ENCODE measurements around the gene FTO.

The FTO gene

GRCh38 chr16:54056921-54057320, 353.0 kb downstream of the FTO start:
- FAIRE-seq (no peak), DNase-seq (ENCODE audit: extremely low spot score, insufficient read length, low read depth) (no peak)

- no peak for DNase-seq (ENCODE audit: extremely low spot score, insufficient read length, low read depth)
- no peak for FAIRE-seq
Observed at GRCh38 chr16:54059319-54059718, 355.4 kb downstream of the FTO start.

GRCh38 chr16:54060599-54061421, 356.9 kb downstream of the FTO start:
- FAIRE-seq: no peak
- DNase-seq (ENCODE audit: extremely low spot score, insufficient read length, low read depth): no peak

GRCh38 chr16:54061454-54061853, 357.5 kb downstream of the FTO start:
- FAIRE-seq (no peak), DNase-seq (ENCODE audit: extremely low spot score, insufficient read length, low read depth) (no peak)

GRCh38 chr16:54062361-54063278, 358.7 kb downstream of the FTO start:
- DNase-seq (ENCODE audit: extremely low spot score, insufficient read length, low read depth) (no peak), FAIRE-seq (no peak)

- no peak for FAIRE-seq
- DNase-seq (ENCODE audit: extremely low spot score, insufficient read length, low read depth): no peak
Observed at GRCh38 chr16:54063279-54063773, 359.4 kb downstream of the FTO start.

GRCh38 chr16:54066451-54067105, 362.6 kb downstream of the FTO start:
- FAIRE-seq: no peak

GRCh38 chr16:54067322-54068065, 363.5 kb downstream of the FTO start:
- no peak for FAIRE-seq
- DNase-seq (ENCODE audit: extremely low spot score, insufficient read length, low read depth): no peak

More at GRCh38 chr16:54066451-54067105, 362.6 kb downstream of the FTO start:
- no peak for DNase-seq (ENCODE audit: extremely low spot score, insufficient read length, low read depth)

GRCh38 chr16:54068212-54068611, 364.3 kb downstream of the FTO start:
- DNase-seq (ENCODE audit: extremely low spot score, insufficient read length, low read depth) (no peak), FAIRE-seq (no peak)

GRCh38 chr16:54069601-54070239, 365.8 kb downstream of the FTO start:
- DNase-seq (ENCODE audit: extremely low spot score, insufficient read length, low read depth) (no peak), FAIRE-seq (no peak)

- DNase-seq (ENCODE audit: extremely low spot score, insufficient read length, low read depth): no peak
- peak; percentile 47 for FAIRE-seq
Observed at GRCh38 chr16:54070789-54071343, 366.9 kb downstream of the FTO start.

GRCh38 chr16:54071514-54071913, 367.6 kb downstream of the FTO start:
- FAIRE-seq (no peak), DNase-seq (ENCODE audit: extremely low spot score, insufficient read length, low read depth) (no peak)

GRCh38 chr16:54072237-54072636, 368.3 kb downstream of the FTO start:
- no peak for DNase-seq (ENCODE audit: extremely low spot score, insufficient read length, low read depth)
- no peak for FAIRE-seq

- FAIRE-seq (no peak), DNase-seq (ENCODE audit: extremely low spot score, insufficient read length, low read depth) (no peak)
Observed at GRCh38 chr16:54073356-54073755, 369.4 kb downstream of the FTO start.

GRCh38 chr16:54075446-54075845, 371.5 kb downstream of the FTO start:
- no peak for DNase-seq (ENCODE audit: extremely low spot score, insufficient read length, low read depth)
- no peak for FAIRE-seq

GRCh38 chr16:54076006-54076504, 372.1 kb downstream of the FTO start:
- no peak for DNase-seq (ENCODE audit: extremely low spot score, insufficient read length, low read depth)
- FAIRE-seq: peak; percentile 18

GRCh38 chr16:54077050-54077821, 373.3 kb downstream of the FTO start:
- FAIRE-seq: no peak

GRCh38 chr16:54080524-54081008, 376.6 kb downstream of the FTO start:
- no peak for FAIRE-seq
- DNase-seq (ENCODE audit: extremely low spot score, insufficient read length, low read depth): no peak

More at GRCh38 chr16:54077050-54077821, 373.3 kb downstream of the FTO start:
- DNase-seq (ENCODE audit: extremely low spot score, insufficient read length, low read depth): no peak
